Cortex of kidney (tissue), 1 donor: ENCODE data around the gene PRODH2.

Experiments
- DNase-seq: peaks from one replicate; lab custom pipeline; 2025; lab: John Stamatoyannopoulos, UW

The PRODH2 gene, protein sequence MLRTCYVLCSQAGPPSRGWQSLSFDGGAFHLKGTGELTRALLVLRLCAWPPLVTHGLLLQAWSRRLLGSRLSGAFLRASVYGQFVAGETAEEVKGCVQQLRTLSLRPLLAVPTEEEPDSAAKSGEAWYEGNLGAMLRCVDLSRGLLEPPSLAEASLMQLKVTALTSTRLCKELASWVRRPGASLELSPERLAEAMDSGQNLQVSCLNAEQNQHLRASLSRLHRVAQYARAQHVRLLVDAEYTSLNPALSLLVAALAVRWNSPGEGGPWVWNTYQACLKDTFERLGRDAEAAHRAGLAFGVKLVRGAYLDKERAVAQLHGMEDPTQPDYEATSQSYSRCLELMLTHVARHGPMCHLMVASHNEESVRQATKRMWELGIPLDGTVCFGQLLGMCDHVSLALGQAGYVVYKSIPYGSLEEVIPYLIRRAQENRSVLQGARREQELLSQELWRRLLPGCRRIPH

DNA sequence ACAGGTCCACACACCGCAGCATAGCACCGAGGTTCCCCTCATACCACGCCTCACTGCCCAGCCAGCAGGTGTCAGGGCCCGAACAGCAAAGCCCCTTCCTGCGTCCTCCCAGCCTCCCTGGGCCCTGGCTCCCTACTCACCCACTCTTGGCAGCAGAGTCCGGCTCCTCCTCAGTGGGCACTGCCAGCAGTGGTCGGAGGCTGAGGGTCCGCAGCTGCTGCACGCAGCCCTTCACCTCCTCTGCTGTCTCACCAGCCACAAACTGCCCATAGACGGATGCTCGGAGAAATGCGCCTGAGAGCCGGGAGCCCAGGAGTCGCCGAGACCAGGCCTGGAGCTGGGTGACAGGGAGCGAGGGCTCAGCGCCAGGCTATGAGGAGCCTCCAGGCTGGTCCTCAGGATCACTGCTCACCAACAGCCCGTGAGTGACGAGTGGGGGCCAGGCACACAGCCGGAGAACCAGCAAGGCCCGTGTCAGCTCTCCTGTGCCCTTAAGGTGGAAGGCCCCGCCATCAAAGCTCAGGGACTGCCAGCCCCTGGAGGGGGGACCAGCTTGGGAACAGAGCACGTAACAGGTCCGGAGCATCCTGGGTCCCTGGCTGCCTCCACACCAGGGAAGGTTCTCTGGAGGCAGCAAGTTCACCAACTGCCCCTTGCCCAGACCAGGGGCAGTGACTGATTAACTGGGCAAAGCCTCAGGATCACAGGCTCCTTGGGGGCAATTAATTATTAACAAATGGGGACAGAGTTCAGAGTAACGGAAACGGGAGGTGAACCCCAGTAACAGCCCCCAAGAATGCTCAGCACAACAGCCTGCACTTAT lies at the start of gene PRODH2:
TSS of gene PRODH2 (minus strand) at position 626 of the 823 bp plus-strand sequence. CDS start at position 586, 40 bp downstream.
- no peak for DNase-seq

DNA sequence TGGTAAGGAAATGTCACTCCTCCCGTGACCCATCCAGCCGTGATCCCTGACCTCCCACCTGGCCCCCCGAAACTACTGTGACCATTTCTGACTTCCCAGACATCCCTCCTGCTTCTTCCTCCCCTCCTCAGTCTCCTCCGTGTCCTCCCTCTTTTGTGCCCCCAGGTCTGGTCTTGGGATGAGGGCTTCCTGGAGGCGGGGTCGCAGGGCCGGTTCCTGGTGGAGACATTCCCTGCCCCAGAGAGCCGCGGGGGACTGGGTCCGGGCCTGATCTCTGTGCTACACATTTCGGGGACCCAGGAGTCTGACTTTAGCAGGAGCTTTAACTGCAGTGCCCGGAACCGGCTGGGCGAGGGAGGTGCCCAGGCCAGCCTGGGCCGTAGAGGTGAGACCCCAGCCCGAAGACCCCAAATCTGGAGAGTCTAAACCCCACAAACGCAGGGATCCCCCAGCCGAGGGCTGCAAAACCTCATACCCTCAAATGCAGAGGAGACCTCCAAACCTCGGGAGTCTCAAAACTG lies 49.1 kb upstream of the PRODH2 start:
- no peak for DNase-seq

DNA sequence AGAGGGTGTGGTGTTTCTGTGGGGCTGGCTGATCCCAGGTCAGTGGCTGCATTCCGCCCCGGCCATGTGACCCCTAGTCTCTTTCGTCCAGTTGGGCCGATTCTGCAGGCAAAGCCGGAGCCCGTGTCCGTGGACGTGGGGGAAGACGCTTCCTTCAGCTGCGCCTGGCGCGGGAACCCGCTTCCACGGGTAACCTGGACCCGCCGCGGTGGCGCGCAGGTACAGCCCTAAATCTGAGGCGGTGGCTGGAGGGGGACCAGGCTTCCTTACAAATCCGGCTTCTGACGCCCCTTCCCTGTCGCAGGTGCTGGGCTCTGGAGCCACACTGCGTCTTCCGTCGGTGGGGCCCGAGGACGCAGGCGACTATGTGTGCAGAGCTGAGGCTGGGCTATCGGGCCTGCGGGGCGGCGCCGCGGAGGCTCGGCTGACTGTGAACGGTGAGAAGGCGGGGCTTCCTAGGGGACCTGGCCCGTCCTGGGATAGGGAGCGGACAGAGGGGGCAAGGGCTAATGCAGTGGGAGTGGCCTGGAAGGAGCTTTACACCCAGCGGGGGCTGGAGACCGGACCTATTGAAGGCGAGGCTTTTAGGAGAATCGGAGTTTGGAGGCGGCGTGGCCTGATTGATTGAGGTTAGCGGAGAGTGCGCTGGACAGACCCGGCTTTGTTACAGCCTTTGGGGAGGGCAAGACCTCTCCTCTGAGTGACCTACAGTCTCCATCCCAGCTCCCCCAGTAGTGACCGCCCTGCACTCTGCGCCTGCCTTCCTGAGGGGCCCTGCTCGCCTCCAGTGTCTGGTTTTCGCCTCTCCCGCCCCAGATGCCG lies 48.4 kb upstream of the PRODH2 start:
- DNase-seq, result no peak

DNA sequence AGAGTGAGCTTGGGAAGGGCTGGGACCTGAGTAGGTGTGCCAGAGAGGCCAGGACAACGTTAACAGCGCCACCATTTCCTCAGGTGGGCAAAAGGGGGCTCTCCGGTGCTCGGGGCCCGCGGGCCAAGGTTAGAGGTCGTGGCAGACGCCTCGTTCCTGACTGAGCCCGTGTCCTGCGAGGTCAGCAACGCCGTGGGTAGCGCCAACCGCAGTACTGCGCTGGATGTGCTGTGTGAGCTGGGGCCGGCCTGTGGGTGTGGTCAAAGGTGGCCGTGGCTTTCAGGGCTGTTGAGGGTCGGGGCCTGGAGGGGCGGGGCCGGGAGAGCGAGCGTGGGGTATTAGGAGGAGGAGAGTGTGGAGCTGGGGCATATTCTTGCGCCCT lies 47.8 kb upstream of the PRODH2 start:
- no peak for DNase-seq

DNA sequence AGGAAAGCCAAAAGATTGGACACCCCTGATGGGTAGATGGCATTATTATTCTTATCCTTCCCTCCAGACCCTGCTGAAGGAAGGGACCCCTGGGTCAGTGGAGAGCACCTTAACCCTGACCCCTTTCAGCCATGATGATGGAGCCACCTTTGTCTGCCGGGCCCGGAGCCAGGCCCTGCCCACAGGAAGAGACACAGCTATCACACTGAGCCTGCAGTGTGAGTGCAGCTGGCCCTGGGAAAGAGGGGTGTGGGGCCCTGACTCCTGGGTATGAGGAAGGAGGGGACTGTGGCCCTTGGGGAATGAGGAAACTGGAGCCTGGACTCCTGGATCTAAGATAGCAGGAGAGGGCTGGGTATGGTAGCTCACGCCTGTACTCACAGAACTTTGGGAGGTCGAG lies 46.8 kb upstream of the PRODH2 start:
- DNase-seq, result no peak

DNA sequence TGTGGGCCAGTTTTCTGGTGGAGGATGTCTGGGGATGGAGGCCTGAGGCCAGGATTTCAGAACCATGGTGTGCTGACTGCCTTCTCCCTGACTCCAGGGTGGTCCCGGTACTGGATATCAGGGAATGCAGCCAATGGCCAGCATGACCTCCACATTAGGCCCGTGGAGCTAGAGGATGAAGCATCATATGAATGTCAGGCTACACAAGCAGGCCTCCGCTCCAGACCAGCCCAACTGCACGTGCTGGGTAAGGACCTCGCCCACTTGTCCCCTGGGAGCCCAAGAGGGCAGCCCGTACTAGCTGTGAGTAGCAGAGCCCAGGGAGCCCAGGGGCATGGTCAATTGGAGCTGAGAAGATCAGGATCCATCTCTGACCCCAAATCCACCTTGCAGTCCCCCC lies 45.7 kb upstream of the PRODH2 start:
- DNase-seq, result no peak

DNA sequence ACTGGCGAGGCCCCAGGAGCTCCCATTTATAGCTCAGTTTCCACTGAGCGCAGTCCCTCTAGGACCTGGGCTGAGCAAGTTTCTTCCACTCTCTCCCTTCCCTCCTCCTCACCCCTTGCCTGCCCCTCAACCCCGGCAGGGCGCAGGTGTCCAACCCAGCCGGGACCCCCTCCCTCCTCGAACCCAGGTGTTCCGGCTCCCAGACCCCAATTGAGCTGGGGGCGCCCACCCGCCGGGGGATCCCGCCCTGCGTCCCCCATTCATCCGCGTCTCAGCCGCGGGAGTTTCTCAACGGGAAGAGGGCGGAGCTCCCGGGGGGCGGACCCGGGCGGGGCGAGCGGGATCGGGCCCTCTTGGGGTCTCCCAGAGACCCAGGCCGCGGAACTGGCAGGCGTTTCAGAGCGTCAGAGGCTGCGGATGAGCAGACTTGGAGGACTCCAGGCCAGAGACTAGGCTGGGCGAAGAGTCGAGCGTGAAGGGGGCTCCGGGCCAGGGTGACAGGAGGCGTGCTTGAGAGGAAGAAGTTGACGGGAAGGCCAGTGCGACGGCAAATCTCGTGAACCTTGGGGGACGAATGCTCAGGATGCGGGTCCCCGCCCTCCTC lies 44.0 kb upstream of the PRODH2 start, which contains the start of gene KIRREL2:
TSS of gene KIRREL2 (plus strand) at position 366 of the 604 bp plus-strand sequence. CDS start at position 575, 209 bp downstream.
- no peak for DNase-seq

DNA sequence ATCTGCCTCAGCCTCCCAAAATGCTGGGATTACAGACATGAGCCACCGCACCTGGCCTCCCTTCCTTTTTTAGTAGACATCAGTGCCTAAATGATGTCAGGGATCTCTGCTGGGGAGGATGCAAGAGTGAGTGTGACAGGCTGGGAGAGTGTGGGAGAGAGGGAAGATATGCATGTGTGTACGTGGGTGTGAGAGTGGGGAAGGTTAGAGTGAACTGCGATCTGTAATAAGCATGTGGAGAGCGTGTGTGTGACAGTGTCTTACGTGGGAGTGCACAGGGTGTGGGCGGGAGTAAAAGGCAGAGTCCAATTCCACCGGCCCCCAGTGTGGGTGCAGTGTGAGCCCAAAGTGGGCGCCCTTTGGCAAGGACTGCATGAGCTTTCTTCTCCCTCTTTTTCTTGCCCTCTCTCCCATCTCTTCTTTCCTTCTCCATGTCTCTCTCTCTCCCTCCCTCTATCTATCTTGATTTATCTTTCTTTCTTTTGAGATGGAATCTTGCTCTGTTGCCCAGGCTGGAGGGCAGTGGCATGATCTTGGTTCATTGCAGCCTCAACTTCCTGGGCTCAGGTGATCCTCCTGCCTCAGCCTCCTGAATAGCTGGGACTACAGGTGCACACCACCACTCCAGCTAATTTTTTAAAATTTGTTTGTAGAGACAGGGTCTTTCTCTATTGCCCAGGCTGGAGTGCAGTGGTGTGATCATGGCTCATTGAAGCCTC lies 40.6 kb upstream of the PRODH2 start:
- DNase-seq, result no peak

DNA sequence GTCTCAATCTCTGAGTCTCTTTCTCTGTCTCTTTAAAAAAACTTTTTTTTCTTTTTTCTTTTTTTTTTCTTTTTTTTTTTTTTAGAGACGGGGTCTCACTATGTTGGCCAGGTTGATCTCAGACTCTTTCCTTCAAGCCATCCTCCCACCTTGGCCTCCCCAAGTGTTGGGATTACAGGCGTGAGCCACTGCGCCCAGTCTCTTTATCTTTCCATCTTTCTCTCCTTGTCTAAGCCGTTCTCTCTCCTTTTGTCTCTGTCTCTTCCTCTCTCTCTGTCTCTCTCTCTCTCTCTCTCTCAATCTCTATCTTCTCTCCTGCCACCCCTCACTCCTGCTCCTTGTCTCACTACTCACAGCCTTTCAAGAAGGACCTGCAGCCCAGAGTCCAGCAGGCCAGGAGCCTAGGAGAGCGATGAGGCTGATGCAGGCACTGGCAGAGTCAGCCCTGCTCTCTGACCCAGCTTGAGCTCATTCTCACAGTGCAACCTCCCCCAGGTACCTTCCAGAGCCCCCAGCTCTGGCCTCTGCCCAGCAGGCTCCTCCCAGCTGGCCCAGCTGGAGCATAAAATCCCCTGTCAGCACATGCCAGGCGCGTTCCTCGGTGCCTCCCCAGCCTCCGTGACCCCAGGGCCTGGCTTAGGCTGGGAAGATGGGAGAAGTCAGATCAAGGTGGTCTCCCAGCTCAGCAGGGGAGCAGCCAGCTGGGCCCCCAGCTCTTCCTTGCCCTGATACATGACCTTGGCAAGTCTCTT lies 39.6 kb upstream of the PRODH2 start, which contains the start of gene NPHS1:
TSS of gene NPHS1 (minus strand) at position 476 of the 752 bp plus-strand sequence. CDS start 667 bp downstream, outside the sequence.
- DNase-seq, result no peak

DNA sequence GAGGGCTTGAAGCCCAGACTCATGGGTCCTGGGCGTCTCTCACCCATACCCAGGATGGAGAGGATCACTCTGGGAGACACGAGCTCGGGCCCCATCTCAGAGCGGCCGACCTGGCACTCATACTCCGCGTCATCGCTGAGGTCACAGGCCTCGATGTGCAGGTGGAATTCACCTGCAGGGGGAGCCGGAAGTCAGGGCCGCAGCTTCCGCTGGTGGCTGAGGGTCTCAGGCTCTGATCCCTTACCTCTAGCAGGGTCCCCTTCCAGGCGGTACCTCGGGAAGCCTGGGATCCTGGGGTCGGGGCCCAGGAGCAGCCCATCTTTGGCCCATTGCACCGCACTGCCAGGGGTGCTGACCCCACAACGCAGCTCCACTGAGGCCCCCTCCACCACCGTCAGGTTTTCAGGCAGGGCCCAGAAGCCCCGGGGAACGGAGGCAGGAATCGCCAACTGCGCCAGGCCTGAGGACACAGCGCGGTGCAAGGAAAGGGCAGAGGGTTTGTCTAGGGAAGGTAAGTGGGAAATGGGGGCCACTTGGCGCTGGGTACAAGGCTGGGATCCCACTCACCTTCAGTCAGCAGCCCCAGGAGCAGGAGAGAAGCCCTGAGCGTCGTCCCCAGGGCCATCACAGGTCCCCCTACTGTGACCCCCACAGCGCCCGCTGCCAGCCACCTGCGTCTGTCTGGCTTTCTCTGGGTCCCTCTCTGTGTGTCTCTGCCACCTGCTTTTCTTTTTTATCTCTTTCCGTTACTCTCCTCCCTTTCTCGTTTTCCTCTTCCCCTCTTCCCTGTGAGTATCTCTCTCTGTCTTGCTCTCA lies 38.8 kb upstream of the PRODH2 start:
- DNase-seq, result no peak

DNA sequence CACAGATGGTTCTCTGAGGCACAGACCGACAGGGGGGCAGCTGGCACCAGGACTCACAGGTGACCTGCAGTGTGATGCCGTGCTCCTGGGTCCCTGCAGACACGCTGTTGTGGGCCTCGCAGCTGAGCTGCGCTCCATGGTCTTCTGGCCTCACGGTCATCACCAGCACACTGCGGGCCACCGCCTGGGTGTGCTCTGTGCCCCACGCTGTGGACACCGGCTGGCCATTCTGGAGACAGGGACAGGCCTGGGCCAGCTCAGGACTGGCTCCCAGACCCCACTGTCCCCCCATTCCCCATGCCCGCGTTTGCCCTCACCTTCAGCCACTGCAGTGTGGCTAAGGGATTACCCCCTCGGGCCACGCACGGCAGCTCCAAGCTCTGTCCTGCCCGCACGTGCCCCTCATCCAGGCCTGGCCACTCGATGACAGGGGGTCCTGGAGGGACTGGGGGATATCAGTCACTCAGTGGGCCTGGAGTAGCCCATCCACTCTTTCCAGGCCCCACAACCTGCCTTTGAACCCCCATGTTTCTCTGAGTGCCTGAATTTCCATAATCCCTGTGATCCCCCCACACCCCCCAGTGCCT lies 36.4 kb upstream of the PRODH2 start:
- no peak for DNase-seq

DNA sequence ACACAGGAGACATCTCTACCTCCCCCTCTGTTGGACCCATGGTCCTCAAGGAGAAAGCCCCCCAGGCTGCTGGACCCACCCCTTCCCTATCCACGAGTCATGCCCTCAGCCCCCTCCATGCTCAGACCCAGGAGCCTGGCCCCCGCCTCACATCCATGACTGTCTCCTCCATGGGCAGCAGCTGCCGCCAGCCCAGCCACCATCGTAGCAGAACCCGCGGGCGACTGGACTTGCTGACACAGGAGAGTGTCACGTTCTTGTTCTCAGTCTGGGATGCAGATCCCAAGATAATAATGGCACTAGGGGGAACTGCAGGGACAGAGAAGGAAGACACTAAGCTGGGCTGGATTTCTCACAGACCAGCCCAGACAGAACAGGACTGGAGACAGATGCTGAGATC lies 35.8 kb upstream of the PRODH2 start:
- no peak for DNase-seq

DNA sequence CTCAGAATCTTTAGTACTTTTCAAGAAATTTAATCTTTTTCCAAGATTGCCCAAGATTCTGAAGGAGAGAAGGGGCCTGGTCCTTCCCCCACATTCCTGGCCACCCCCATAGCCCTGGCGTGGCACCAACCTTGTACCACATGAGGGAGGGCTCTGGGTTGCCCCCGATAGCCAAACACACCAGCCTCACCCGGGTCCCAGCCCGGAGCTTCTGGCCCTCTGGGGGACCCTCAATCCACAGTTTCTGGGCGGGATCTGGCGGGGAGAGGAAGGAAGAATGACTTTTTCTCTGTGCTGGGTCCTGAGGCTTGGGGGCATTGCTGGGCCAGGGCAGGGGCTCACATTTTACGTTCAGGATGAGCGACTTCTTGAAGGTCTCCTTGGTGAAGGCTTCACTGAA lies 35.3 kb upstream of the PRODH2 start:
- DNase-seq, result no peak

DNA sequence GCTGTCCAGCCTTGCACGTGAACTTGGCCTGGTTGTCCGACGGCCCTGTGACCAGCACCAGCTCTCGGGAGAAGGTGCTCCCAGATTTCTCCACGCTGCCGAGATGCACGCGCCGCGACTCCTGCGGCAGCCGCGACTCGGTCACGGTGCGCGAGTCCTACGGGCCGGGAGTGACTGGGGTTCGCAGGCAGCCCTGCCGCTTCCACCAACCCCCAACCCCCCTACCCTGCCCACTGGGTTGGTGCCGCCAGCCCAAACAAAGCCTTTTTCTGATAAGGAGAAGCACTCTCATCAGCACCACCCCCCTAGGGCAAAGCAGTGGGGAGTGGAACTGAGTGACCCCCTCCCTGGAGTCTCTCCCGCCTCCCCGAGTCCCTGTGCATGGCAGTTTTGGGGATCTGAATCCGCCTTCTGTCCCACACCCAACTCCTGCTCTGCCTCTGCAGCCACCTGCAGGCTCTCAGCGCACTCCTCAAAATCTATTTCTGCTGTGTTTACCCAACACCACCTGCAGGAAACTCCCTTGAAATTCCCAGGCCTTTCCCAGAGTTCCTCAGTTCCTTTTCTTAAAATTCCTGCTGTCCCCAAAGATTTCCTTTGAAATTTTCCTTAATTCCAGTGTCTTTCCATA lies 33.5 kb upstream of the PRODH2 start:
- no peak for DNase-seq

DNA sequence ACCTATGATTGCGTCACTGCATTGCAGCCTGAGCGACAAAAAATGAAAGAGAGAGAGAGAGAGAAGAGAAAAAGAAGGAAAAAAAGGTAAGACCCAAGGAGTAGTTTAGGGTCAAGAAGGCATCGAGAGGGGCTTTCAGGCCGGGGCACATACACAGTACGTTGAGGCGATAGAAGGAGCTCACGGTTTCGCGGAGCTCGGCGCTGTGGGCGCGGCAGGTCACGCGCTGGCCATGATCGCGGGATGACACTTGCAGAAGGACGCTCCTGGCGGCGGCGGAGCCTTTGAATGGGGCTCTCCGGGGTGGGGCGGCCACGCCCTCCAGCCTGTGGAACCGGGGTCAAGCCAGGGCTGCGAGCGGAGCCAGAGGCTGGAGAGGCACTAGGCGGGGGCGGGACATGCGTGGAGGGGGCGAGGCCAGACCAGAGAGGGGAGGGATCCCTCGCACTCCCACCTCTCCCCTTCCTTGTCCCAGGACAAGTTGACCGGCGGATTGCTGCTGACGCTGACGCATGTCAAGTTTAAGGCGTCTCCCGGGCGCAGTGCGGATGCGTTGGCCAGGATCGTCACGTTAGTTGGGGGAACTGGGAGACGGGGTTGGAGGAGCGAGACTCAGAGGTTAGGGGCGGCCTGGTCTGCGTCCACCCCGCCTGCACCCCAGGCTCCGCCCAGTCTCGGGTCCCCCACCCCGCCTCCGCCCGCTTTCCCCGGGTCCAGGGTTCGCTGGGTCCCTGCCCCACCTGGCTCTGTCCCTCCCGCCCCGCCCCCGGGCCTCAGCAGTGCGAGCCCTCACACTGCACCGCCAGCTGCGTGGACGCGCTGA lies 32.8 kb upstream of the PRODH2 start:
- no peak for DNase-seq

DNA sequence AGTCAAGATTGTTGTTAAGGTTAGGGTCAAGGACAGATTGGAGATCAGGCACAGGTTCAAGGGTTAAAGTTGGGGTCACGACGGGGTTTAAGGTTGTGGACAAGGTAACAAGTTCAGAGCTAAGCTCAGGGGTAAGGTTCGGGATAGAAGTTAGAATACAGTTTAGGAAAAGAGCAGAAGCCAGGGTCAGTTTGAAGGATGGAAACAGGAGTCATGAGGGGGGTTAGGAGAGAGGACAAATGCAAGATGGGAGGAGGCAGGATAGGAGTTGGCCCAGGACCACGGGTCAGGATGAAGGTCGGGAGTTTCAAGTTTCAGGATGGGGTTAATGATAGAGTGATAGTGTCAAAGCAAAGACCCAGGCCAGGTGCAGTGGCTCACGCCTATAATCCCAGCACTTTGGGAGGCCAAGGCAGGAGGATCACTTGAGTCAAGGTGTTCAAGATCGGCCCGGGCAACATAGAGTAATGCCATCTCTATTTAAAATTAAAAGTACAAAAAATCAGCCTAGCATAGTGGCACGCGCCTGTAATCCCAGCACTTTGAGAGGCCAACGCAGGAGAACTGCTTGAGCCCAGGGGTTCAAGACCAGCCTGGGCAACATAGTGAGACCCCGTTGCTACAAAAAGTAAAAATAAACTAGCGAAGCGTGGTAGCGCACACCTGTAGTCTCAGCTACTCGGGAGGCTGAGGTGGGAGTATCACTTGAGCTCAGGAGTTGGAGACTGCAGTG lies 32.0 kb upstream of the PRODH2 start:
- DNase-seq, result no peak
